GM19467 (cell line): ENCODE results near the gene ATP1A4.

Source experiments
- ATAC-seq: cut with Tn5 transposase; IDR thresholded peaks from one replicate; pipeline ENCODE4 v1.9.1; 2021; ENCODE audit warnings: mild to moderate bottlenecking, moderate library complexity; ENCODE audit not compliant: unreplicated experiment

ATP1A4 gene

GRCh38 chr1:160224606-160225005, 73.2 kb downstream of the ATP1A4 start:
- no peak for ATAC-seq

- ATAC-seq = no peak
Measured at GRCh38 chr1:160225345-160225744, 73.9 kb downstream of the ATP1A4 start.

GRCh38 chr1:160226623-160227022, 75.2 kb downstream of the ATP1A4 start:
- no peak for ATAC-seq

GRCh38 chr1:160227034-160227433, 75.6 kb downstream of the ATP1A4 start:
- ATAC-seq = no peak

GRCh38 chr1:160227561-160227960, 76.2 kb downstream of the ATP1A4 start:
- ATAC-seq = no peak

- ATAC-seq = no peak
Measured at GRCh38 chr1:160228431-160228830, 77.0 kb downstream of the ATP1A4 start.

- ATAC-seq = no peak
Measured at GRCh38 chr1:160232911-160233310, 81.5 kb downstream of the ATP1A4 start.
